Neural cell (in vitro differentiated cells): ENCODE results near the gene CSH1. TPM values are rescaled to one million over a fixed set of nuclear protein-coding genes. Genes with fewer than 3 reads are reported as not detected.

Source experiments
- H2AFZ ChIP-seq: fragments of 200-600, 300-800 bp; sonication (generic), shearing (Covaris generic); 2 replicates; pipeline ENCODE4 v1.6.0; 2014; ENCODE audit warnings: low read depth, mild to moderate bottlenecking, antibody characterized with exemption, low read length, moderate library complexity
- H3F3A ChIP-seq: fragments of 200-600 bp; shearing (Covaris generic); 2 replicates; pipeline ENCODE4 v1.6.1; 2016; ENCODE audit warnings: mild to moderate bottlenecking, moderate library complexity, mixed read lengths, antibody characterized with exemption, low read length; ENCODE audit not compliant: insufficient read depth, poor library complexity, severe bottlenecking
- H3K27ac ChIP-seq: fragments of 200-600, 300-800 bp; sonication (generic), shearing (Covaris generic); 2 replicates; pipeline ENCODE4 v1.5.1; 2014; ENCODE audit warnings: mild to moderate bottlenecking, low read length, moderate library complexity
- H3K27me3 ChIP-seq: fragments of 300-800, 200-600 bp; sonication (generic), shearing (Covaris generic); 2 replicates; pipeline ENCODE4 v1.6.0; 2014; ENCODE audit warnings: mild to moderate bottlenecking, low read depth, low read length, moderate library complexity; ENCODE audit not compliant: insufficient read depth
- H3K36me3 ChIP-seq: fragments of 300-800, 200-600 bp; sonication (generic), shearing (Covaris generic); 2 replicates; pipeline ENCODE4 v1.5.1; 2014; ENCODE audit warnings: mild to moderate bottlenecking, antibody characterized with exemption, low read length, moderate library complexity; ENCODE audit not compliant: insufficient read depth
- H3K4me2 ChIP-seq: fragments of 300-800, 200-600 bp; sonication (generic), shearing (Covaris generic); 2 replicates; pipeline ENCODE4 v1.6.0; 2014; ENCODE audit warnings: mild to moderate bottlenecking, low read length
- H3K4me3 ChIP-seq: fragments of 300-800, 200-600 bp; sonication (generic), shearing (Covaris generic); 2 replicates; pipeline ENCODE4 v1.5.1; 2014; ENCODE audit warnings: mild to moderate bottlenecking, low read length, moderate library complexity
- H3K79me2 ChIP-seq: fragments of 200-600 bp; shearing (Covaris generic); replicated peaks from 2 replicates; pipeline ENCODE4 v1.6.0; 2014; ENCODE audit warnings: mild to moderate bottlenecking, low read length, moderate library complexity; ENCODE audit not compliant: insufficient read depth
- H3K9ac ChIP-seq: fragments of 300-800, 200-600 bp; sonication (generic), shearing (Covaris generic); 2 replicates; pipeline ENCODE4 v1.6.1; 2016; ENCODE audit warnings: mild to moderate bottlenecking, low read length, mixed read lengths
- H3K9me2 ChIP-seq: fragments of 200-600 bp; shearing (Covaris generic); 2 replicates; pipeline ENCODE4 v1.6.1; 2016; ENCODE audit warnings: mild to moderate bottlenecking, low read length, mixed read lengths; ENCODE audit not compliant: insufficient read depth
- H3K9me3 ChIP-seq: fragments of 200-600, 300-800 bp; sonication (generic), shearing (Covaris generic); 2 replicates; pipeline ENCODE4 v1.6.1; 2016; ENCODE audit warnings: mild to moderate bottlenecking, mixed run types, low read length, moderate library complexity, mixed read lengths
- H4K20me1 ChIP-seq: fragments of 200-600 bp; shearing (Covaris generic); 2 replicates; pipeline ENCODE4 v1.6.1; 2016; ENCODE audit warnings: mild to moderate bottlenecking, mixed run types; ENCODE audit not compliant: insufficient read depth
- EP300 ChIP-seq: fragments of 450-650 bp; conservative IDR thresholded peaks from 2 replicates; pipeline ENCODE4 v1.6.1; 2014; ENCODE audit warnings: antibody characterized with exemption, mild to moderate bottlenecking, moderate library complexity; ENCODE audit not compliant: poor library complexity, severe bottlenecking
- EZH2 ChIP-seq: fragments of 200-600, 300-800 bp; shearing (Covaris generic), sonication (generic); IDR thresholded peaks from 2 replicates; pipeline ENCODE4 v1.6.1; 2014; ENCODE audit warnings: antibody characterized with exemption, low read length, borderline replicate concordance, mild to moderate bottlenecking; ENCODE audit not compliant: insufficient read depth, poor library complexity, severe bottlenecking
- MXI1 ChIP-seq: fragments of 450-650 bp; conservative IDR thresholded peaks from 2 replicates; pipeline ENCODE4 v1.6.1; 2014; ENCODE audit warnings: antibody characterized with exemption, mild to moderate bottlenecking; ENCODE audit not compliant: poor library complexity, severe bottlenecking
- POLR2AphosphoS5 ChIP-seq: IDR thresholded peaks from 2 replicates; pipeline ENCODE4 v1.6.1; 2012
- RAD21 ChIP-seq: fragments of 450-650 bp; conservative IDR thresholded peaks from 2 replicates; pipeline ENCODE4 v1.6.1; 2014; ENCODE audit warnings: antibody characterized with exemption, mild to moderate bottlenecking, moderate library complexity
- SMC3 ChIP-seq: fragments of 450-650 bp; conservative IDR thresholded peaks from 2 replicates; pipeline ENCODE4 v1.6.1; 2014; ENCODE audit warnings: antibody characterized with exemption, mild to moderate bottlenecking, moderate library complexity; ENCODE audit not compliant: poor library complexity
- TAF1 ChIP-seq: IDR thresholded peaks from 2 replicates; pipeline ENCODE4 v1.6.1; 2012; ENCODE audit warnings: low read depth
- polyA plus RNA-seq: library from polyadenylated mRNA; depleted of rRNA; stranded (reverse); fragments of >200 nt; gene quantifications from 2 replicates; pipeline ENCODE4 v1.2.3, GENCODE V29; 2014
- TF ChIP-seq, protein P1 (sequence below): fragments of 450-650 bp; IDR thresholded peaks from 2 replicates; pipeline ENCODE4 v1.5.1; 2014; ENCODE audit warnings: antibody characterized with exemption, mild to moderate bottlenecking, moderate library complexity; ENCODE audit not compliant: poor library complexity, severe bottlenecking
- TF ChIP-seq, protein P2 (sequence below): IDR thresholded peaks from 2 replicates; pipeline ENCODE4 v1.6.1; 2012; ENCODE audit warnings: borderline replicate concordance

The CSH1 gene
- polyA plus RNA-seq, 1 donor from 2014 or later = not detected

GRCh38 chr17:63932721-63933120 lies 36.3 kb upstream of the CSH1 start:
- Histone ChIP-seq H3K36me3 (no peaks in the 10 kb centered on the region), H3F3A (no peaks in the 10 kb centered on the region), H4K20me1 (no peaks in the 10 kb centered on the region), H3K4me3 (no peak overlapping the region), H3K9me2 (no peaks in the 10 kb centered on the region), H3K9ac (no peak overlapping the region), H3K27ac (no peak overlapping the region), H3K79me2 (no peaks in the 10 kb centered on the region), H3K9me3 (no peaks in the 10 kb centered on the region), H2AFZ (no peak overlapping the region), H3K27me3 (no peaks in the 10 kb centered on the region), H3K4me2 (no peak overlapping the region)
- TF ChIP-seq MXI1 (no peak), SMC3 (no peak), RAD21 (no peak), POLR2AphosphoS5 (no peak), EZH2 (no peak), EP300 (no peak), TAF1 (no peak)
- TF ChIP-seq, protein P1, sequence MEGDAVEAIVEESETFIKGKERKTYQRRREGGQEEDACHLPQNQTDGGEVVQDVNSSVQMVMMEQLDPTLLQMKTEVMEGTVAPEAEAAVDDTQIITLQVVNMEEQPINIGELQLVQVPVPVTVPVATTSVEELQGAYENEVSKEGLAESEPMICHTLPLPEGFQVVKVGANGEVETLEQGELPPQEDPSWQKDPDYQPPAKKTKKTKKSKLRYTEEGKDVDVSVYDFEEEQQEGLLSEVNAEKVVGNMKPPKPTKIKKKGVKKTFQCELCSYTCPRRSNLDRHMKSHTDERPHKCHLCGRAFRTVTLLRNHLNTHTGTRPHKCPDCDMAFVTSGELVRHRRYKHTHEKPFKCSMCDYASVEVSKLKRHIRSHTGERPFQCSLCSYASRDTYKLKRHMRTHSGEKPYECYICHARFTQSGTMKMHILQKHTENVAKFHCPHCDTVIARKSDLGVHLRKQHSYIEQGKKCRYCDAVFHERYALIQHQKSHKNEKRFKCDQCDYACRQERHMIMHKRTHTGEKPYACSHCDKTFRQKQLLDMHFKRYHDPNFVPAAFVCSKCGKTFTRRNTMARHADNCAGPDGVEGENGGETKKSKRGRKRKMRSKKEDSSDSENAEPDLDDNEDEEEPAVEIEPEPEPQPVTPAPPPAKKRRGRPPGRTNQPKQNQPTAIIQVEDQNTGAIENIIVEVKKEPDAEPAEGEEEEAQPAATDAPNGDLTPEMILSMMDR = no peak
- TF ChIP-seq, protein P2, sequence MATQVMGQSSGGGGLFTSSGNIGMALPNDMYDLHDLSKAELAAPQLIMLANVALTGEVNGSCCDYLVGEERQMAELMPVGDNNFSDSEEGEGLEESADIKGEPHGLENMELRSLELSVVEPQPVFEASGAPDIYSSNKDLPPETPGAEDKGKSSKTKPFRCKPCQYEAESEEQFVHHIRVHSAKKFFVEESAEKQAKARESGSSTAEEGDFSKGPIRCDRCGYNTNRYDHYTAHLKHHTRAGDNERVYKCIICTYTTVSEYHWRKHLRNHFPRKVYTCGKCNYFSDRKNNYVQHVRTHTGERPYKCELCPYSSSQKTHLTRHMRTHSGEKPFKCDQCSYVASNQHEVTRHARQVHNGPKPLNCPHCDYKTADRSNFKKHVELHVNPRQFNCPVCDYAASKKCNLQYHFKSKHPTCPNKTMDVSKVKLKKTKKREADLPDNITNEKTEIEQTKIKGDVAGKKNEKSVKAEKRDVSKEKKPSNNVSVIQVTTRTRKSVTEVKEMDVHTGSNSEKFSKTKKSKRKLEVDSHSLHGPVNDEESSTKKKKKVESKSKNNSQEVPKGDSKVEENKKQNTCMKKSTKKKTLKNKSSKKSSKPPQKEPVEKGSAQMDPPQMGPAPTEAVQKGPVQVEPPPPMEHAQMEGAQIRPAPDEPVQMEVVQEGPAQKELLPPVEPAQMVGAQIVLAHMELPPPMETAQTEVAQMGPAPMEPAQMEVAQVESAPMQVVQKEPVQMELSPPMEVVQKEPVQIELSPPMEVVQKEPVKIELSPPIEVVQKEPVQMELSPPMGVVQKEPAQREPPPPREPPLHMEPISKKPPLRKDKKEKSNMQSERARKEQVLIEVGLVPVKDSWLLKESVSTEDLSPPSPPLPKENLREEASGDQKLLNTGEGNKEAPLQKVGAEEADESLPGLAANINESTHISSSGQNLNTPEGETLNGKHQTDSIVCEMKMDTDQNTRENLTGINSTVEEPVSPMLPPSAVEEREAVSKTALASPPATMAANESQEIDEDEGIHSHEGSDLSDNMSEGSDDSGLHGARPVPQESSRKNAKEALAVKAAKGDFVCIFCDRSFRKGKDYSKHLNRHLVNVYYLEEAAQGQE = no peak

GRCh38 chr17:63931981-63932561 lies 35.7 kb upstream of the CSH1 start, which contains the start of gene CD79B:
Gene CD79B, minus strand, starts transcription at chr17:63932331. Its CDS starts 70 bp downstream, at chr17:63932261.
- Histone ChIP-seq H4K20me1 (no peaks in the 10 kb centered on the region), H3F3A (no peaks in the 10 kb centered on the region), H3K79me2 (no peaks in the 10 kb centered on the region), H3K4me2 (no peak within 1 kb of the TSS), H3K9ac (no peak within 1 kb of the TSS), H3K27me3 (no peaks in the 10 kb centered on the region), H3K9me2 (no peaks in the 10 kb centered on the region), H3K4me3 (no peak within 1 kb of the TSS), H2AFZ (no peak within 1 kb of the TSS), H3K27ac (no peak within 1 kb of the TSS), H3K9me3 (no peaks in the 10 kb centered on the region), H3K36me3 (no peaks in the 10 kb centered on the region)
- TF ChIP-seq POLR2AphosphoS5 (no peak), TAF1 (no peak)
